DND-41 (cell line): ENCODE data around the gene CIITA.

Experiments used
- ATAC-seq: fragments of 200-7000 bp; cut with Tn5 transposase; 3 replicates; pipeline ENCODE4 v1.9.1; 2021; ENCODE audit warnings: low read depth; ENCODE audit not compliant: insufficient read depth
- DNase-seq: peaks from one replicate; pipeline ENCODE4 v3.0.0-alpha.2; 2020
- H2AFZ ChIP-seq: 2 replicates; pipeline ENCODE4 v1.6.0; 2012; ENCODE audit warnings: low read depth, low read length
- H3K27ac ChIP-seq: 2 replicates; pipeline ENCODE4 v1.5.1; 2012; ENCODE audit warnings: low read length, inconsistent platforms
- H3K27me3 ChIP-seq: fragments of 200-600 bp; sonication (generic); 2 replicates; pipeline ENCODE4 v1.6.0; 2012; ENCODE audit warnings: low read length, mild to moderate bottlenecking, inconsistent platforms; ENCODE audit not compliant: insufficient read depth, poor library complexity
- H3K36me3 ChIP-seq: 2 replicates; pipeline ENCODE4 v1.5.1; 2012; ENCODE audit warnings: low read length, inconsistent platforms; ENCODE audit not compliant: insufficient read depth
- H3K4me1 ChIP-seq: 2 replicates; pipeline ENCODE4 v1.5.1; 2012; ENCODE audit warnings: mild to moderate bottlenecking, low read length; ENCODE audit not compliant: insufficient read depth
- H3K4me2 ChIP-seq: 2 replicates; pipeline ENCODE4 v1.6.0; 2012; ENCODE audit warnings: mild to moderate bottlenecking, moderate library complexity, low read length, inconsistent platforms; ENCODE audit not compliant: insufficient read depth
- H3K4me3 ChIP-seq, 2 experiments: fragments of 200-600 bp in 1 of 2; shearing (Covaris generic) in 1 of 2; 2 replicates each; pipeline ENCODE4 v1.5.1; 2012 to 2016; ENCODE audit warnings: inconsistent platforms in 2 of 2, low read length in 2 of 2, mild to moderate bottlenecking in 2 of 2, low read depth in 1 of 2, moderate library complexity in 1 of 2
- H3K79me2 ChIP-seq: 2 replicates; pipeline ENCODE4 v1.6.0; 2012; ENCODE audit warnings: low read length, inconsistent platforms; ENCODE audit not compliant: insufficient read depth
- H3K9ac ChIP-seq: 2 replicates; pipeline ENCODE4 v1.6.0; 2012; ENCODE audit warnings: low read depth, mild to moderate bottlenecking, inconsistent platforms, low read length, moderate library complexity
- H3K9me3 ChIP-seq: 2 replicates; pipeline ENCODE4 v1.5.1; 2012; ENCODE audit warnings: low read length, moderate library complexity, mild to moderate bottlenecking, inconsistent platforms; ENCODE audit not compliant: insufficient read depth, severe bottlenecking
- H4K20me1 ChIP-seq: 2 replicates; pipeline ENCODE4 v1.6.0; 2012; ENCODE audit warnings: low read length; ENCODE audit not compliant: insufficient read depth
- EZH2 ChIP-seq: IDR thresholded peaks from 3 replicates; pipeline ENCODE4 v1.6.1; 2012; ENCODE audit warnings: borderline replicate concordance, low read depth, mild to moderate bottlenecking, moderate library complexity, low read length, inconsistent platforms; ENCODE audit not compliant: severe bottlenecking
- TF ChIP-seq, protein P1 (sequence below): IDR thresholded peaks from 2 replicates; pipeline ENCODE4 v1.5.1; 2012; ENCODE audit warnings: borderline replicate concordance, low read length, moderate library complexity, mild to moderate bottlenecking; ENCODE audit not compliant: poor library complexity, severe bottlenecking; ENCODE audit errors: extremely low read depth

Gene CIITA

DNA sequence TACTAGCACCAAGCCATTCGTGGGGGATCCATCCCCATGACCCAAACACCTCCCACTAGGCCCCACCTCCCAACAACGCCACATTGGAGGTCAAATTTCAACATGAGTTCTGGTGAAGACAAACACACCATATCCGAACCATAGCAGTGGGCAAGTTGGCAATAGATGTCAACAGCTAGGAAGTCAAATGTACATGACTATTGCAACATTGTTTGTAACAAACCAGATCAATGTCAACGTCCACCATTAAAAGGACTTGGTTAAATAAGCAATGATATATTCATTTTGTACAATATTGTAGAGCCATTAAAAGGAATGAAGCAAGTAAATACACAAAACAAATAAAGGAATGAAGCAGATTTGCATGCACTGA is 26.5 kb upstream of the CIITA start:
- no peaks in the 10 kb centered on the region for H3K79me2 ChIP-seq
- H3K27ac ChIP-seq = no peak overlapping the region
- no peaks in the 10 kb centered on the region for H3K4me1 ChIP-seq
- ATAC-seq (no peak), DNase-seq (no peak)
- H2AFZ ChIP-seq = no peak overlapping the region
- peaks cover under 1% of the 10 kb centered on the region for H3K27me3 ChIP-seq
- no peaks in the 10 kb centered on the region for H4K20me1 ChIP-seq
- no peaks in the 10 kb centered on the region for H3K36me3 ChIP-seq
- no peak overlapping the region for H3K9ac ChIP-seq
- H3K9me3 ChIP-seq = no peaks in the 10 kb centered on the region
- no peak overlapping the region for H3K4me2 ChIP-seq
- no peak overlapping the region for H3K4me3 ChIP-seq
- TF ChIP-seq EZH2 = no peak
- TF ChIP-seq, protein P1, sequence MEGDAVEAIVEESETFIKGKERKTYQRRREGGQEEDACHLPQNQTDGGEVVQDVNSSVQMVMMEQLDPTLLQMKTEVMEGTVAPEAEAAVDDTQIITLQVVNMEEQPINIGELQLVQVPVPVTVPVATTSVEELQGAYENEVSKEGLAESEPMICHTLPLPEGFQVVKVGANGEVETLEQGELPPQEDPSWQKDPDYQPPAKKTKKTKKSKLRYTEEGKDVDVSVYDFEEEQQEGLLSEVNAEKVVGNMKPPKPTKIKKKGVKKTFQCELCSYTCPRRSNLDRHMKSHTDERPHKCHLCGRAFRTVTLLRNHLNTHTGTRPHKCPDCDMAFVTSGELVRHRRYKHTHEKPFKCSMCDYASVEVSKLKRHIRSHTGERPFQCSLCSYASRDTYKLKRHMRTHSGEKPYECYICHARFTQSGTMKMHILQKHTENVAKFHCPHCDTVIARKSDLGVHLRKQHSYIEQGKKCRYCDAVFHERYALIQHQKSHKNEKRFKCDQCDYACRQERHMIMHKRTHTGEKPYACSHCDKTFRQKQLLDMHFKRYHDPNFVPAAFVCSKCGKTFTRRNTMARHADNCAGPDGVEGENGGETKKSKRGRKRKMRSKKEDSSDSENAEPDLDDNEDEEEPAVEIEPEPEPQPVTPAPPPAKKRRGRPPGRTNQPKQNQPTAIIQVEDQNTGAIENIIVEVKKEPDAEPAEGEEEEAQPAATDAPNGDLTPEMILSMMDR = no peak

DNA sequence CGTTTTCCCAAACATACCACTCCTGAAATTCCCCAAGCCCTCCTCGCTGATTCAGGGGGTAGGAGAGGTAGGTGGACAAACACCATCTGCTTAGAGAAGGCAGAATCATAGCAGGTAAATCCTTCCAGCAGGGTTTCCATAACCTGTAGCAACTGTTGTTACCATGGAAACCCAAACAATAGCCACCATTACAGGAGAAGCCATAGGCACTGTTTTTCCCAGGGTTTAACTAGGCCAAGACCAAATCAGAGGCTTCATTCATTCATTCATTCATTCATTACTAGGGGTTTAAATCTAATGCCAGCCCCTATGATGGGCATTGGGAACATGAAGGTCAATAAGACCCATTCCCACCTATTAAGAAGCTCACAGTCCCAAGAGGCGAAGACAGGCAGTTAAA is 25.5 kb upstream of the CIITA start:
- Histone ChIP-seq H3K79me2 (no peaks in the 10 kb centered on the region), H4K20me1 (no peaks in the 10 kb centered on the region), H3K27me3 (no peaks in the 10 kb centered on the region), H3K36me3 (no peaks in the 10 kb centered on the region), H3K27ac (no peak overlapping the region), H3K4me3 (no peak overlapping the region), H3K4me2 (no peak overlapping the region), H3K9me3 (no peaks in the 10 kb centered on the region), H2AFZ (no peak overlapping the region), H3K4me1 (no peaks in the 10 kb centered on the region), H3K9ac (no peak overlapping the region)
- no peak for ATAC-seq
- no peak for DNase-seq
- TF ChIP-seq, protein P1 = no peak
- TF ChIP-seq EZH2 = no peak

- H3K27me3 ChIP-seq = no peaks in the 10 kb centered on the region
- ATAC-seq (no peak), DNase-seq (no peak)
- no peak overlapping the region for H3K4me3 ChIP-seq
- no peak overlapping the region for H3K4me2 ChIP-seq
- H3K9ac ChIP-seq = no peak overlapping the region
- H3K9me3 ChIP-seq = no peaks in the 10 kb centered on the region
- no peak overlapping the region for H3K27ac ChIP-seq
- no peaks in the 10 kb centered on the region for H4K20me1 ChIP-seq
- no peaks in the 10 kb centered on the region for H3K36me3 ChIP-seq
- H3K79me2 ChIP-seq = no peaks in the 10 kb centered on the region
- no peak overlapping the region for H2AFZ ChIP-seq
- no peak for TF ChIP-seq EZH2
- TF ChIP-seq, protein P1 = no peak
- H3K4me1 ChIP-seq = no peaks in the 10 kb centered on the region
These were observed 24.7 kb upstream of the CIITA start for GRCh38 chr16:10852286-10852685.

GRCh38 chr16:10852948-10853347 is 24.1 kb upstream of the CIITA start:
- Histone ChIP-seq H3K9me3 (no peaks in the 10 kb centered on the region), H3K4me1 (no peaks in the 10 kb centered on the region), H3K4me2 (no peak overlapping the region), H4K20me1 (no peaks in the 10 kb centered on the region), H3K79me2 (no peaks in the 10 kb centered on the region), H3K27ac (no peak overlapping the region), H2AFZ (no peak overlapping the region), H3K9ac (no peak overlapping the region), H3K36me3 (no peaks in the 10 kb centered on the region), H3K4me3 (no peak overlapping the region), H3K27me3 (no peaks in the 10 kb centered on the region)
- no peak for TF ChIP-seq EZH2
- ATAC-seq (no peak), DNase-seq (no peak)
